Mucosa of descending colon (tissue), 3 donors: Measurements from ENCODE around the gene NPTX2. TPM values are rescaled to one million over a fixed set of nuclear protein-coding genes. Genes with fewer than 3 reads are reported as not detected.

ENCODE experiments used
- ATAC-seq: fragments of 200-7000 bp; cut with Tn5 transposase; one replicate; pipeline ENCODE4 v1.9.1; 2020; ENCODE audit warnings: mild to moderate bottlenecking, moderate library complexity
- DNase-seq, 3 donors: peaks; one replicate each; pipeline ENCODE4 v3.0.0-alpha.2; 2020
- H3K36me3 ChIP-seq: fragments of 200-600 bp; one replicate; pipeline ENCODE4 v1.8.0; 2021; ENCODE audit warnings: low read depth, mild to moderate bottlenecking
- H3K4me1 ChIP-seq: fragments of 200-600 bp; one replicate; pipeline ENCODE4 v1.8.0; 2021; ENCODE audit warnings: low read depth, mild to moderate bottlenecking
- H3K4me3 ChIP-seq: fragments of 200-600 bp; one replicate; pipeline ENCODE4 v1.8.0; 2021; ENCODE audit warnings: mild to moderate bottlenecking
- H3K9me3 ChIP-seq: fragments of 200-600 bp; one replicate; pipeline ENCODE4 v1.8.0; 2021; ENCODE audit warnings: mild to moderate bottlenecking
- intact Hi-C, 2 donors: fragments of 100-400 bp; cut with DNase I in 1 of 2; cut with micrococcal nuclease in 1 of 2; formaldehyde crosslinking; loops; one replicate each; pipeline versions ENCODE4 v1.11.0 to v1.11.1; 2022; cut with DNase I, micrococcal nuclease
- total RNA-seq, 3 donors: library from RNA; stranded (reverse); fragmentation: NEBNext Ultra II Directional in 2 of 3; extraction: Animal tissue kit (Norgen Biotek cat#: 25700) in 2 of 3; gene quantifications; one replicate each; pipeline versions ENCODE4 v1.2.1 to v1.2.4, GENCODE V29; 2021 to 2023
- TF ChIP-seq, protein P1 (sequence below): fragments of 200-600 bp; IDR thresholded peaks from one replicate; pipeline ENCODE4 v1.8.0; 2022; ENCODE audit warnings: antibody characterized with exemption, mild to moderate bottlenecking
- donor health status: DM: no; HTN: no; CAD: no; lungs with moderate emphysema.
- donor health status: DM: no; HTN: no; CAD: no.
- donor health status: DM: no; HTN: yes; CAD: no.

Gene NPTX2
- total RNA-seq, 3 donors from 2014 or later = 2.2 to 15.5 (median 3.7) TPM

DNA sequence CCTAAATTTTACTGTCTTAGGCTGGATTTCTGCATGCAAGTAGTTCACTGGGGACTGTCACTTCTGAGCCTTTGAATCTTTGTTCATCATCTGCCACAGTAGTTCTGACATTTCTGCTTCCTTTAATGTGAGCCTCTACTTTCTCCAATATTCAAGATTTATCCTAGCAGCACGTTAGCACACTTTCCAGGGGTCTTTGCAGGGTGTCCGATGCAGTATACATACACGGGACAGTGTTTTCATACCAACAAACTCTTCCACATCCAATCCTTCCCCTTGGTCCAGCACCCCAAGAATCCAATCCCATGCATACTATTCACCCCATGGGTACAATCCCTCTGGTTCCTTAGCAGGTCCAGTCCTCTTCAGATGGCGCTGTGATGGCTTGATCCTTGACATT lies 22.7 kb upstream of the NPTX2 start:
- ATAC-seq (no peak), DNase-seq (no peak)
- no peak overlapping the region for H3K4me3 ChIP-seq
- no peaks in the 10 kb centered on the region for H3K9me3 ChIP-seq
- H3K4me1 ChIP-seq = no peaks in the 10 kb centered on the region
- TF ChIP-seq, protein P1, sequence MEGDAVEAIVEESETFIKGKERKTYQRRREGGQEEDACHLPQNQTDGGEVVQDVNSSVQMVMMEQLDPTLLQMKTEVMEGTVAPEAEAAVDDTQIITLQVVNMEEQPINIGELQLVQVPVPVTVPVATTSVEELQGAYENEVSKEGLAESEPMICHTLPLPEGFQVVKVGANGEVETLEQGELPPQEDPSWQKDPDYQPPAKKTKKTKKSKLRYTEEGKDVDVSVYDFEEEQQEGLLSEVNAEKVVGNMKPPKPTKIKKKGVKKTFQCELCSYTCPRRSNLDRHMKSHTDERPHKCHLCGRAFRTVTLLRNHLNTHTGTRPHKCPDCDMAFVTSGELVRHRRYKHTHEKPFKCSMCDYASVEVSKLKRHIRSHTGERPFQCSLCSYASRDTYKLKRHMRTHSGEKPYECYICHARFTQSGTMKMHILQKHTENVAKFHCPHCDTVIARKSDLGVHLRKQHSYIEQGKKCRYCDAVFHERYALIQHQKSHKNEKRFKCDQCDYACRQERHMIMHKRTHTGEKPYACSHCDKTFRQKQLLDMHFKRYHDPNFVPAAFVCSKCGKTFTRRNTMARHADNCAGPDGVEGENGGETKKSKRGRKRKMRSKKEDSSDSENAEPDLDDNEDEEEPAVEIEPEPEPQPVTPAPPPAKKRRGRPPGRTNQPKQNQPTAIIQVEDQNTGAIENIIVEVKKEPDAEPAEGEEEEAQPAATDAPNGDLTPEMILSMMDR = no peak
- H3K36me3 ChIP-seq = no peaks in the 10 kb centered on the region
- intact Hi-C loops = no loop called here

DNA sequence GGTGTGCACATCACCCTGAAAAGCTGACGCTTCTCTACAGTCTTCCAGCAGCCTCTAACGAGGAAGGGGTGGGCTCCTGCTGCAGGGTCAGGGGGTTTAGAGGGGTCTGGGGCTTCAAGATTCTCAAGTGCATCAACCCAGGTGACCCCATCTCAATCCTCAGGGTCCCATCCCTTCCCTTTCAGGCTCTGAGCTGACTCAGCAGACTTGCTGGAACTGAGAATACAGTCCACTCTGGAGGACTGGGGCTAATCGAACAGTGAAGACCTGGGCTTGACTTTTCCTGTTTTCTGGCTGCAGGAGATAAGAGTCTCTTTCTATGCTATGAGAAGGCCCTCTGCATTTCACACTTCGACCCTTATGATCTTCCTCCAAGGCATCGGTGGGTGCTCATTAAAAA lies 22.3 kb upstream of the NPTX2 start:
- no peaks in the 10 kb centered on the region for H3K36me3 ChIP-seq
- intact Hi-C loops = no loop called here
- H3K9me3 ChIP-seq = no peaks in the 10 kb centered on the region
- ATAC-seq = no peak
- no peak overlapping the region for H3K4me3 ChIP-seq
- H3K4me1 ChIP-seq = no peaks in the 10 kb centered on the region
- no peak for DNase-seq
- TF ChIP-seq, protein P1 = no peak

DNA sequence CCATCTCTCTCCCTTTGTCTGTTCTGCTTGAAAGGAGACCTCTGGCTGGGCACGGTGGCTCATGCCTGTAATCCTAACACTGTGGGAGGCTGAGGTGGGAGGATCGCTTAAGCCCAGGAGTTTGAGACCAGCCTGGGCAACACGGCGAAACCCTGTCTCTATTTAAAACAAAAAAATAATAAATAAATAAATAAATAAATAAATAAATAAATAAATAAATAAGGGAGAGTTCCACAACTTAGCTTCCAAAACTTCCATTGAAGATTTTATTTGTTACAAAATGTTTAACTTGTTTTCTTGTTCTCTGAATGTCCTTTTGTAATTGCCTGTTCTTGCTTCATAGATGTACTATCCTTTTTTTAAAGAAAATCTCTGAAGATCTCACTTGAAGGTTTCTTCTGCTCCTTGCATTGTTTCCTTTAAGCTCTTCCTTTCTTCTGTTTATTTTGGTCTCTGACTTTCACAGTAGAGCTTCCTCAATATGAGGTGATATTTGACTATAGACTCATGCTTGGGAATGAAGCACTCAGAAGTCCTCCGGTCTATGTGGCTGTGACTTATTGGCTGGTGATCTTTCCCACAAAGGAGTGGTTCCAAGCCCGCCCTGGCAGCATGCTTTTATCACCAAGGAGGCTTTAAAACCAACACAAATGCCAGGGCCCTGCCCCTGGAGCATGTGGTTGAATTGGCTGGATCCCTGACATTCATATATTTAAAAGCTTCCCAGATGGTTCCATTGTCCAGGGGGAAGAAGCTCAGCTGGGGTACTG lies 18.1 kb upstream of the NPTX2 start:
- DNase-seq = peak in 2 of 3 donors; percentile 54 to 66
- H3K4me1 ChIP-seq = peaks cover 2% of the 10 kb centered on the region
- TF ChIP-seq, protein P1 = no peak
- H3K9me3 ChIP-seq = no peaks in the 10 kb centered on the region
- H3K36me3 ChIP-seq = no peaks in the 10 kb centered on the region
- intact Hi-C loops = no loop called here
- no peak overlapping the region for H3K4me3 ChIP-seq
- ATAC-seq = peak; percentile 83

- ATAC-seq = no peak
- intact Hi-C loops = no loop called here
- no peak overlapping the region for H3K4me3 ChIP-seq
- TF ChIP-seq, protein P1 = no peak
- DNase-seq = no peak
- no peaks in the 10 kb centered on the region for H3K9me3 ChIP-seq
- no peaks in the 10 kb centered on the region for H3K36me3 ChIP-seq
- peaks cover 2% of the 10 kb centered on the region for H3K4me1 ChIP-seq
These were observed 17.2 kb upstream of the NPTX2 start for GRCh38 chr7:98599886-98600285.

- TF ChIP-seq, protein P1 = no peak
- Histone ChIP-seq H3K36me3 (no peaks in the 10 kb centered on the region), H3K9me3 (no peaks in the 10 kb centered on the region), H3K4me3 (no peak overlapping the region), H3K4me1 (peaks cover 2% of the 10 kb centered on the region)
- DNase-seq (no peak), ATAC-seq (peak; percentile 62)
- intact Hi-C loops = no loop called here
These were observed 14.2 kb upstream of the NPTX2 start for GRCh38 chr7:98602755-98603398.
